Upper lobe of left lung (tissue), 6 donors: ENCODE results near the gene GPRC5C. TPM values are rescaled to one million over a fixed set of nuclear protein-coding genes. Genes with fewer than 3 reads are reported as not detected.

Experiments
- ATAC-seq, 2 donors: fragments of 200-7000 bp; cut with Tn5 transposase; one replicate each; pipeline ENCODE4 v1.9.1; 2022; ENCODE audit warnings: mild to moderate bottlenecking in 2 of 2, moderate library complexity in 2 of 2; ENCODE audit not compliant: low FRiP score in 2 of 2
- DNase-seq, 2 donors: peaks; one replicate each; pipeline ENCODE4 v3.0.0-alpha.2; 2019 to 2020
- H3K27ac ChIP-seq, 4 donors: fragments of 200-600 bp; sonication (generic); one replicate each; pipeline ENCODE4 v1.5.1; 2016 to 2019
- H3K27me3 ChIP-seq, 4 donors: fragments of 200-600 bp; sonication (generic); one replicate each; pipeline ENCODE4 v1.5.1; 2017 to 2019
- H3K36me3 ChIP-seq, 4 donors: fragments of 200-600 bp; sonication (generic); one replicate each; pipeline ENCODE4 v1.5.1; 2016 to 2019
- H3K4me1 ChIP-seq, 4 donors: fragments of 200-600 bp; sonication (generic); one replicate each; pipeline ENCODE4 v1.5.1; 2018 to 2019
- H3K4me3 ChIP-seq, 4 donors: fragments of 200-600 bp; sonication (generic); one replicate each; pipeline ENCODE4 v1.5.1; 2017 to 2019; ENCODE audit warnings: mild to moderate bottlenecking in 2 of 4, moderate library complexity in 1 of 4
- H3K9me3 ChIP-seq, 4 donors: fragments of 200-600 bp; sonication (generic); one replicate each; pipeline ENCODE4 v1.5.1; 2018 to 2019
- EP300 ChIP-seq, 4 donors: sonication (generic); formaldehyde crosslinking; IDR thresholded peaks; one replicate each; pipeline ENCODE4 v1.5.1; 2017; ENCODE audit warnings: antibody characterized with exemption in 4 of 4, control low read depth in 2 of 4
- POLR2A ChIP-seq, 4 donors: fragments of 450-650 bp; IDR thresholded peaks; one replicate each; pipeline ENCODE4 v1.5.1; 2016 to 2017; ENCODE audit warnings: antibody characterized with exemption in 4 of 4, mild to moderate bottlenecking in 2 of 4
- POLR2AphosphoS5 ChIP-seq, 2 donors: sonication (generic); formaldehyde crosslinking; IDR thresholded peaks; one replicate each; pipeline ENCODE4 v1.5.1; 2017; ENCODE audit warnings: antibody characterized with exemption in 2 of 2
- WGBS, 2 donors: methylation state at CpG; one replicate each; pipeline ENCODE4 v1.1.5; 2017 to 2018; 5-methylcytosine and 5-hydroxymethylcytosine counted together
- total RNA-seq, 6 donors: library from RNA; depleted of rRNA in 4 of 6; stranded (reverse); fragments of >200 nt in 4 of 6; gene quantifications; one replicate each; pipeline versions ENCODE4 v1.1.0 to v1.2.1, GENCODE V29; 2016 to 2021
- TF ChIP-seq, protein P1 (sequence below), 6 experiments: fragments of 450-650 bp in 4 of 6; fragments of 200-600 bp in 2 of 6; sonication (generic) in 2 of 6; IDR thresholded peaks; one replicate each; pipeline ENCODE4 v1.5.1; 2016 to 2019; ENCODE audit warnings: antibody characterized with exemption in 6 of 6
- donor health status: DM: no; HTN: no; CAD: no; lungs with moderate emphysema.
- donor health status: DM: no; HTN: yes; CAD: no; lungs with severe emphysema.

The GPRC5C gene
- total RNA-seq, 6 donors from 2014 or later, result 50.7 to 88.4 (median 56.4) TPM

DNA sequence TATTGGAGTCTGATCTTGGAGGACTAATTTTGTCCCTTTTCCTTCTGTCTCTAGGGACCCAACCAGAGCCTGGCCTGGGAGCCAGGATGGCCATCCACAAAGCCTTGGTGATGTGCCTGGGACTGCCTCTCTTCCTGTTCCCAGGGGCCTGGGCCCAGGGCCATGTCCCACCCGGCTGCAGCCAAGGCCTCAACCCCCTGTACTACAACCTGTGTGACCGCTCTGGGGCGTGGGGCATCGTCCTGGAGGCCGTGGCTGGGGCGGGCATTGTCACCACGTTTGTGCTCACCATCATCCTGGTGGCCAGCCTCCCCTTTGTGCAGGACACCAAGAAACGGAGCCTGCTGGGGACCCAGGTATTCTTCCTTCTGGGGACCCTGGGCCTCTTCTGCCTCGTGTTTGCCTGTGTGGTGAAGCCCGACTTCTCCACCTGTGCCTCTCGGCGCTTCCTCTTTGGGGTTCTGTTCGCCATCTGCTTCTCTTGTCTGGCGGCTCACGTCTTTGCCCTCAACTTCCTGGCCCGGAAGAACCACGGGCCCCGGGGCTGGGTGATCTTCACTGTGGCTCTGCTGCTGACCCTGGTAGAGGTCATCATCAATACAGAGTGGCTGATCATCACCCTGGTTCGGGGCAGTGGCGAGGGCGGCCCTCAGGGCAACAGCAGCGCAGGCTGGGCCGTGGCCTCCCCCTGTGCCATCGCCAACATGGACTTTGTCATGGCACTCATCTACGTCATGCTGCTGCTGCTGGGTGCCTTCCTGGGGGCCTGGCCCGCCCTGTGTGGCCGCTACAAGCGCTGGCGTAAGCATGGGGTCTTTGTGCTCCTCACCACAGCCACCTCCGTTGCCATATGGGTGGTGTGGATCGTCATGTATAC is 8.0 kb downstream of the GPRC5C start:
- 87 to 91% methylated on average over 25 to 30 of the region's 31 CpGs for WGBS, 2 donors
- TF ChIP-seq POLR2A (IDR thresholded peaks at IDR 0.05) (no peak), POLR2AphosphoS5 (IDR thresholded peaks at IDR 0.05) (no peak), EP300 (IDR thresholded peaks at IDR 0.05) (no peak)
- TF ChIP-seq, protein P1, sequence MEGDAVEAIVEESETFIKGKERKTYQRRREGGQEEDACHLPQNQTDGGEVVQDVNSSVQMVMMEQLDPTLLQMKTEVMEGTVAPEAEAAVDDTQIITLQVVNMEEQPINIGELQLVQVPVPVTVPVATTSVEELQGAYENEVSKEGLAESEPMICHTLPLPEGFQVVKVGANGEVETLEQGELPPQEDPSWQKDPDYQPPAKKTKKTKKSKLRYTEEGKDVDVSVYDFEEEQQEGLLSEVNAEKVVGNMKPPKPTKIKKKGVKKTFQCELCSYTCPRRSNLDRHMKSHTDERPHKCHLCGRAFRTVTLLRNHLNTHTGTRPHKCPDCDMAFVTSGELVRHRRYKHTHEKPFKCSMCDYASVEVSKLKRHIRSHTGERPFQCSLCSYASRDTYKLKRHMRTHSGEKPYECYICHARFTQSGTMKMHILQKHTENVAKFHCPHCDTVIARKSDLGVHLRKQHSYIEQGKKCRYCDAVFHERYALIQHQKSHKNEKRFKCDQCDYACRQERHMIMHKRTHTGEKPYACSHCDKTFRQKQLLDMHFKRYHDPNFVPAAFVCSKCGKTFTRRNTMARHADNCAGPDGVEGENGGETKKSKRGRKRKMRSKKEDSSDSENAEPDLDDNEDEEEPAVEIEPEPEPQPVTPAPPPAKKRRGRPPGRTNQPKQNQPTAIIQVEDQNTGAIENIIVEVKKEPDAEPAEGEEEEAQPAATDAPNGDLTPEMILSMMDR (IDR thresholded peaks at IDR 0.05), result no peak
- H3K4me3 ChIP-seq, result no peak overlapping the region
- no peaks in the 10 kb centered on the region for H3K27me3 ChIP-seq
- peaks cover 0 to 7% (median 1%) of the 10 kb centered on the region in 4 donors for H3K9me3 ChIP-seq
- no peak overlapping the region for H3K27ac ChIP-seq
- no peak for ATAC-seq
- peaks cover 28 to 47% (median 32%) of the 10 kb centered on the region in 4 donors for H3K4me1 ChIP-seq
- H3K36me3 ChIP-seq, result peaks cover 0 to 13% (median 6%) of the 10 kb centered on the region in 4 donors
- peak in 1 of 2 donors; percentile 72 for DNase-seq

DNA sequence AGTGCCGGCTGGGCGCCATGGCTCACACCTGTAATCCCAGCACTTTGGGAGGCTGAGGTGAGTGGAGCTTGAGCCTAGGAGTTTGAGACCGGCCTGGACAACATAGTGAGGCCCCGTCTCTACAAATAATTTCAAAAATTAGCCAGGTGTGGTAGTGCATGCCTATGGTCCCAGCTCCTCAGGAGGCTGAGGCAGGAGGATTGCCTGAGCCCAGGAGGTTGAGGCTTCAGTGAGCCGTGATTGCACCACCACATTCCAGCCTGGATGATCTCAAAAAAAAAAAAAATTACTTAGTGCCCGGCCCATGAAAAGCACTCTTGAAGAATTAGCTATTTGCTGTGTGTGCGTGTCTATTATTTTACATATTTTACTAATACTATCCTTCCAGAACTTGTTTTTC is 9.6 kb downstream of the GPRC5C start:
- no peak for DNase-seq
- ATAC-seq, result no peak
- Histone ChIP-seq H3K27ac (no peak overlapping the region), H3K4me1 (peaks cover 43 to 50% (median 47%) of the 10 kb centered on the region in 4 donors), H3K9me3 (peaks cover 0 to 7% (median 1%) of the 10 kb centered on the region in 4 donors), H3K4me3 (no peak overlapping the region), H3K36me3 (peaks cover 0 to 13% (median 6%) of the 10 kb centered on the region in 4 donors), H3K27me3 (no peaks in the 10 kb centered on the region)
- no peak for TF ChIP-seq POLR2AphosphoS5 (IDR thresholded peaks at IDR 0.05)
- TF ChIP-seq EP300 (IDR thresholded peaks at IDR 0.05), result no peak
- TF ChIP-seq POLR2A (IDR thresholded peaks at IDR 0.05), result no peak
- TF ChIP-seq, protein P1 (IDR thresholded peaks at IDR 0.05), result no peak
- WGBS, 2 donors, result 86 to 88% methylated on average over 7 of the region's 7 CpGs

DNA sequence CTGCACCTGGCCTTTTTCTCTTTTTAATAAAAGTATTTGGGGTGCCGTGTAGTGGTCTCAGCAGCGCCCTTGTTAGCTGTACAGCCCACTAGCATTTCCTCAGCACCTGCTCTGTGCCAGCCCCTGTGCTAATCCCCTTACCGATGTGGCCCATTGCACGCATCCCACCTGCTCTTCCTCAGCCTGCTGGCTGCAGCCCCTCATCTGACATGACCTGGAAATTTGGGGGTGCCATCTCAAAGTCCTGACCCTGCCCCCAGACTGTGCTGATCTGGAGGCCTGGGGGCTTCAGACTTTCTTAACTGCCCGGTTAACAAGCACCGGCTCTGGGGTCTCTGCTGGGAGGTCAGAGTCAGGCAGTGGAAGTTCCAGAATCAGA is 10.4 kb downstream of the GPRC5C start:
- DNase-seq (no peak), ATAC-seq (no peak)
- H3K9me3 ChIP-seq, result peaks cover 0 to 6% (median 1%) of the 10 kb centered on the region in 4 donors
- peaks cover 49 to 54% (median 51%) of the 10 kb centered on the region in 4 donors for H3K4me1 ChIP-seq
- H3K4me3 ChIP-seq, result peak overlapping the region in 1 of 4 donors; percentile 42
- H3K27me3 ChIP-seq, result no peaks in the 10 kb centered on the region
- peaks cover 0 to 13% (median 6%) of the 10 kb centered on the region in 4 donors for H3K36me3 ChIP-seq
- 78 to 88% methylated on average over 6 of the region's 6 CpGs for WGBS, 2 donors
- peak overlapping the region; percentile 87 to 94 (median 88) for H3K27ac ChIP-seq
- TF ChIP-seq POLR2A (IDR thresholded peaks at IDR 0.05), result no peak

DNA sequence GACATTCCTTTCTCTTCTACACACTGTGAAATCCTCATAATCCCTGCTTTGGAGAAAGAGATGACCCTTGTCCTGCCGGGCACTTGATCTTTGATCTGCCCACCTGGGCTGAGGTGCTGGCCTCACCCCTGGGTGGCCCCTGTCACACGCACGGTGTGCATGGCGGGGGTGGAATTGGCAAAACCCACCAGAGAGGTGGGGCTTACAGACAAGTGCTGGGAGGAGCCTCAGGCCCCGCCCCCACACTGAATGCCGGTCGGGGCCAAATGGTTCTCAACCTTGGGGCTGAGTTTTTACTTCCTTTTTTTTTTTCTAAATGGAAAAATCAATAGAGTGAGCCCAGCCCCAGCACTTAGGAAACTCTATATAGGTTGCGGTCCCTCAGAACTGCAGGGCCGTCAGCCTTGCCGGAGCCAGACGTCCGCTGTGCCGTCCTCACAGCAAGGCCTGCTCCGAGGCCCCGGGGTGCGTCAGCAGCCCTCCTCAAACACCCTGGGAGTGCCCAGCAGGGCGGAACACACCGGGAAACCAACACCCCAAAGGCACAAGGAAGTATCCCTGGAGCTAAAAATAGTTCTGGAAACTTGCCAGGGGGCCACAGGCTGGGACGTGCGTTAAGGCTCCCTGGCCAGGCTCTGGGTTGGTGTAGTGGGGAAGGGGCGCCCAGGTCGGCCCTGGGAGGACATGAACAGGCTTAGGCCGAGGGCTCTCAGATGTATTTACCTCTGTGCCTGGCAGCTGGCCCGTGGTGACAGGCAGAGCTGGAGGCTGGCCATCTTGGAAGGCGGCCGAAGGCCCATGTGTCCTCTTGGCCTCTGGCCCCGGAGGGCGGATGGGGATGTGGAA is 11.0 kb downstream of the GPRC5C start:
- H3K36me3 ChIP-seq, result peaks cover 0 to 13% (median 6%) of the 10 kb centered on the region in 4 donors
- WGBS, 2 donors, result 8% methylated on average over 16 to 24 of the region's 28 CpGs
- DNase-seq, result peak; percentile 94 to 95
- H3K4me3 ChIP-seq, result peak overlapping the region in 3 of 4 donors; percentile 16 to 42 (median 26)
- peak overlapping the region; percentile 87 to 94 (median 88) for H3K27ac ChIP-seq
- peaks cover 0 to 2% (median 0%) of the 10 kb centered on the region in 4 donors for H3K9me3 ChIP-seq
- ATAC-seq, result peak; percentile 86 to 91
- peak in 2 of 4 donors; percentile 42 to 79 for TF ChIP-seq POLR2A (IDR thresholded peaks at IDR 0.05)
- peak in 2 of 4 donors; percentile 69 to 85 for TF ChIP-seq EP300 (IDR thresholded peaks at IDR 0.05)
- TF ChIP-seq, protein P1 (IDR thresholded peaks at IDR 0.05), result peak in 3 of 6 experiments; percentile 8 to 10 (median 9)
- TF ChIP-seq POLR2AphosphoS5 (IDR thresholded peaks at IDR 0.05), result peak; percentile 72 to 80
- H3K4me1 ChIP-seq, result peaks cover 49 to 55% (median 54%) of the 10 kb centered on the region in 4 donors
- H3K27me3 ChIP-seq, result no peaks in the 10 kb centered on the region
